H9 (cell line): ENCODE results near the gene SLCO1B1. TPM values are rescaled to one million over a fixed set of nuclear protein-coding genes. Genes with fewer than 3 reads are reported as not detected.

ENCODE experiments used
- DNase-seq: peaks from one replicate; pipeline ENCODE4 v3.0.0-alpha.2; 2017
- H2AFZ ChIP-seq: one replicate; pipeline ENCODE4 v1.6.1; 2013; ENCODE audit warnings: mild to moderate bottlenecking, low read length, control low read depth, moderate library complexity
- H2AK5ac ChIP-seq: 2 replicates; pipeline ENCODE4 v1.6.1; 2013; ENCODE audit warnings: low read length, control low read depth, mixed read lengths; ENCODE audit not compliant: insufficient read length
- H2BK120ac ChIP-seq: one replicate; pipeline ENCODE4 v1.6.1; 2013; ENCODE audit warnings: low read depth, mild to moderate bottlenecking, low read length, control low read depth, inconsistent platforms; ENCODE audit not compliant: poor library complexity, severe bottlenecking
- H2BK12ac ChIP-seq: 2 replicates; pipeline ENCODE4 v1.6.1; 2013; ENCODE audit warnings: low read length, control low read depth, mixed read lengths, low read depth; ENCODE audit not compliant: insufficient read length
- H2BK15ac ChIP-seq: 2 replicates; pipeline ENCODE4 v1.6.1; 2013; ENCODE audit warnings: low read depth, low read length, control low read depth
- H2BK20ac ChIP-seq: one replicate; pipeline ENCODE4 v1.6.1; 2013; ENCODE audit warnings: low read depth, mild to moderate bottlenecking, low read length, control low read depth, inconsistent platforms; ENCODE audit not compliant: poor library complexity, severe bottlenecking
- H2BK5ac ChIP-seq: 2 replicates; pipeline ENCODE4 v1.6.1; 2013; ENCODE audit warnings: low read length, control low read depth, mixed read lengths; ENCODE audit not compliant: insufficient read length
- H3K14ac ChIP-seq: 2 replicates; pipeline ENCODE4 v1.6.1; 2013; ENCODE audit warnings: low read length, control low read depth; ENCODE audit not compliant: insufficient read depth
- H3K18ac ChIP-seq: 2 replicates; pipeline ENCODE4 v1.6.1; 2013; ENCODE audit warnings: low read depth, mild to moderate bottlenecking, mixed read lengths, low read length, control low read depth; ENCODE audit not compliant: insufficient read length
- H3K23ac ChIP-seq: 2 replicates; pipeline ENCODE4 v1.6.1; 2013; ENCODE audit warnings: low read length, control low read depth, mixed read lengths, low read depth; ENCODE audit not compliant: insufficient read length
- H3K23me2 ChIP-seq: 2 replicates; pipeline ENCODE4 v1.6.1; 2013; ENCODE audit warnings: low read depth, mild to moderate bottlenecking, mixed read lengths, low read length, control low read depth; ENCODE audit not compliant: insufficient read length, poor library complexity, severe bottlenecking
- H3K27ac ChIP-seq: 2 replicates; pipeline ENCODE4 v1.5.1; 2013; ENCODE audit warnings: low read length, control low read depth, mixed read lengths, low read depth; ENCODE audit not compliant: insufficient read length
- H3K27me3 ChIP-seq: 2 replicates; pipeline ENCODE4 v1.6.1; 2013; ENCODE audit warnings: low read length, control low read depth, inconsistent platforms; ENCODE audit not compliant: insufficient read depth
- H3K4ac ChIP-seq: 2 replicates; pipeline ENCODE4 v1.6.1; 2013; ENCODE audit warnings: low read depth, mild to moderate bottlenecking, control low read depth, inconsistent platforms, low read length, moderate library complexity
- H3K4me1 ChIP-seq: 2 replicates; pipeline ENCODE4 v1.6.1; 2013; ENCODE audit warnings: low read length, control low read depth, inconsistent platforms; ENCODE audit not compliant: insufficient read depth
- H3K4me2 ChIP-seq: 2 replicates; pipeline ENCODE4 v1.6.1; 2013; ENCODE audit warnings: low read length, control low read depth, mixed read lengths; ENCODE audit not compliant: insufficient read length, insufficient read depth
- H3K56ac ChIP-seq: 2 replicates; pipeline ENCODE4 v1.6.1; 2013; ENCODE audit warnings: low read depth, mild to moderate bottlenecking, mixed read lengths, low read length, control low read depth; ENCODE audit not compliant: insufficient read length
- H3K79me1 ChIP-seq: 2 replicates; pipeline ENCODE4 v1.6.1; 2013; ENCODE audit warnings: low read depth, mild to moderate bottlenecking, moderate library complexity, low read length, control low read depth, inconsistent platforms; ENCODE audit not compliant: insufficient read depth, poor library complexity, severe bottlenecking
- H3K79me2 ChIP-seq: 2 replicates; pipeline ENCODE4 v1.6.1; 2013; ENCODE audit warnings: low read length, control low read depth, inconsistent platforms; ENCODE audit not compliant: insufficient read depth
- H3K9ac ChIP-seq: 2 replicates; pipeline ENCODE4 v1.6.1; 2013; ENCODE audit warnings: low read length, control low read depth, mixed read lengths; ENCODE audit not compliant: insufficient read length; ENCODE audit errors: extremely low read depth
- H3K9me3 ChIP-seq: one replicate; pipeline ENCODE4 v1.6.1; 2013; ENCODE audit warnings: low read depth, low read length, inconsistent platforms; ENCODE audit not compliant: control insufficient read depth
- H3T11ph ChIP-seq: one replicate; pipeline ENCODE4 v1.6.1; 2013; ENCODE audit warnings: mild to moderate bottlenecking, low read length, control low read depth, inconsistent platforms
- H4K20me1 ChIP-seq: one replicate; pipeline ENCODE4 v1.6.1; 2013; ENCODE audit not compliant: control insufficient read depth, insufficient read length, insufficient read depth
- H4K5ac ChIP-seq: 2 replicates; pipeline ENCODE4 v1.6.1; 2013; ENCODE audit warnings: low read depth, mild to moderate bottlenecking, mixed read lengths, low read length, control low read depth; ENCODE audit not compliant: insufficient read length
- H4K8ac ChIP-seq: replicated peaks from 2 replicates; pipeline ENCODE4 v1.6.1; 2013; ENCODE audit warnings: low read length, control low read depth, mixed read lengths, low read depth; ENCODE audit not compliant: insufficient read length
- H4K91ac ChIP-seq: 2 replicates; pipeline ENCODE4 v1.6.1; 2013; ENCODE audit warnings: low read depth, mild to moderate bottlenecking, moderate library complexity, mixed read lengths, low read length, control low read depth; ENCODE audit not compliant: insufficient read length
- H3K27ac Mint-ChIP-seq, 3 experiments: 2 replicates in 2 of 3; 3 replicates in 1 of 3; pipeline ENCODE4 v1.8.0; 2020 to 2021; ENCODE audit warnings: mixed read lengths in 3 of 3, mild to moderate bottlenecking in 1 of 3, moderate library complexity in 1 of 3
- H3K27me3 Mint-ChIP-seq: 2 replicates; pipeline ENCODE4 v1.8.0; 2021; ENCODE audit warnings: low read depth, mild to moderate bottlenecking, moderate library complexity, mixed read lengths
- H3K36me3 Mint-ChIP-seq, 3 experiments: 2 replicates in 2 of 3; 3 replicates in 1 of 3; pipeline ENCODE4 v1.8.0; 2020 to 2021; ENCODE audit warnings: low read depth in 3 of 3, mixed read lengths in 3 of 3; ENCODE audit not compliant: insufficient read depth in 1 of 3
- H3K4me1 Mint-ChIP-seq, 2 experiments: 2 replicates each; pipeline ENCODE4 v1.8.0; 2020; ENCODE audit warnings: mixed read lengths in 2 of 2
- H3K4me3 Mint-ChIP-seq, 2 experiments: 2 replicates in 1 of 2; 3 replicates in 1 of 2; pipeline ENCODE4 v1.8.0; 2020 to 2021; ENCODE audit warnings: mild to moderate bottlenecking in 2 of 2, mixed read lengths in 2 of 2, moderate library complexity in 1 of 2
- H3K9me3 Mint-ChIP-seq, 2 experiments: 2 replicates in 1 of 2; 3 replicates in 1 of 2; pipeline ENCODE4 v1.8.0; 2020; ENCODE audit warnings: mild to moderate bottlenecking in 2 of 2, mixed read lengths in 2 of 2, moderate library complexity in 1 of 2
- total RNA-seq: library from RNA; stranded (reverse); gene quantifications from 2 replicates; pipeline ENCODE4 v1.2.1, GENCODE V29; 2021
- TF ChIP-seq, protein P1 (sequence below): fragments of 200-600 bp; sonication (generic); conservative IDR thresholded peaks from 3 replicates; pipeline ENCODE4 v1.8.0; 2021; ENCODE audit warnings: antibody characterized with exemption, mild to moderate bottlenecking

The SLCO1B1 gene
- total RNA-seq, 1 experiment from 2014 or later, result 0.09 TPM

DNA sequence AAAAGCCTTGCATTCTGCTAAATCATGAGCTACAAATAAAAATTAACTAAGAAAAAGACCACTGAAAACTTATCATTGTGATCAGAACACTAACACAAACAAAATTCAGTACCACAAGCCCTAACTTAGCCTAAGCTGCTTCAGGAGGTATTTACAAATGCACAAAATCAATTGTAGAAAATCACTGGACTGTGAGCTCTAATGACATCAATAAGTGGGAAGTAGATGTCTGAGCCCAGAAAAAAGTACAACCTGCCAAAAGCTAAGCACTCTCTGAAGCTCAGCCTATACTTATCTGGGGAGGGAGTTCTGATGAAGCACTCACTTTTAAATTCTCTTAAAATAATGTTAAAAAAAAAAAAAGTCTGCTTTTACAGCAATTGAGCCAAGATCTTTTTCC is 92.9 kb downstream of the SLCO1B1 start:
- Mint-ChIP-seq H3K27me3 (no peaks in the 10 kb centered on the region), H3K36me3 (no peaks in the 10 kb centered on the region), H3K4me3 (no peak overlapping the region), H3K27ac (no peak overlapping the region; a peak in 1 of 7 replicates), H3K4me1 (no peaks in the 10 kb centered on the region), H3K9me3 (no peaks in the 10 kb centered on the region; a peak in 1 of 5 replicates)
- DNase-seq, result no peak
- H3K14ac ChIP-seq, result no peak overlapping the region
- no peak overlapping the region for H4K5ac ChIP-seq
- no peak overlapping the region for H3K18ac ChIP-seq
- H4K91ac ChIP-seq, result no peak overlapping the region
- H4K8ac ChIP-seq, result no peak overlapping the region
- no peak overlapping the region for H3K23ac ChIP-seq
- no peaks in the 10 kb centered on the region for H3K27me3 ChIP-seq
- H3K4me2 ChIP-seq, result no peak overlapping the region
- no peaks in the 10 kb centered on the region for H3K9me3 ChIP-seq
- H2BK12ac ChIP-seq, result no peak overlapping the region
- TF ChIP-seq, protein P1, sequence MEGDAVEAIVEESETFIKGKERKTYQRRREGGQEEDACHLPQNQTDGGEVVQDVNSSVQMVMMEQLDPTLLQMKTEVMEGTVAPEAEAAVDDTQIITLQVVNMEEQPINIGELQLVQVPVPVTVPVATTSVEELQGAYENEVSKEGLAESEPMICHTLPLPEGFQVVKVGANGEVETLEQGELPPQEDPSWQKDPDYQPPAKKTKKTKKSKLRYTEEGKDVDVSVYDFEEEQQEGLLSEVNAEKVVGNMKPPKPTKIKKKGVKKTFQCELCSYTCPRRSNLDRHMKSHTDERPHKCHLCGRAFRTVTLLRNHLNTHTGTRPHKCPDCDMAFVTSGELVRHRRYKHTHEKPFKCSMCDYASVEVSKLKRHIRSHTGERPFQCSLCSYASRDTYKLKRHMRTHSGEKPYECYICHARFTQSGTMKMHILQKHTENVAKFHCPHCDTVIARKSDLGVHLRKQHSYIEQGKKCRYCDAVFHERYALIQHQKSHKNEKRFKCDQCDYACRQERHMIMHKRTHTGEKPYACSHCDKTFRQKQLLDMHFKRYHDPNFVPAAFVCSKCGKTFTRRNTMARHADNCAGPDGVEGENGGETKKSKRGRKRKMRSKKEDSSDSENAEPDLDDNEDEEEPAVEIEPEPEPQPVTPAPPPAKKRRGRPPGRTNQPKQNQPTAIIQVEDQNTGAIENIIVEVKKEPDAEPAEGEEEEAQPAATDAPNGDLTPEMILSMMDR, result no peak
- no peaks in the 10 kb centered on the region for H4K20me1 ChIP-seq
- no peaks in the 10 kb centered on the region for H3K79me1 ChIP-seq
- H3K23me2 ChIP-seq, result no peaks in the 10 kb centered on the region
- no peak overlapping the region for H2BK15ac ChIP-seq
- no peaks in the 10 kb centered on the region for H3K79me2 ChIP-seq
- H3K27ac ChIP-seq, result no peak overlapping the region
- H2BK120ac ChIP-seq, result no peak overlapping the region
- no peak overlapping the region for H2BK20ac ChIP-seq
- no peak overlapping the region for H2AFZ ChIP-seq
- H3T11ph ChIP-seq, result no peak overlapping the region
- no peak overlapping the region for H2BK5ac ChIP-seq
- no peak overlapping the region for H3K4ac ChIP-seq
- H3K56ac ChIP-seq, result no peak overlapping the region
- no peaks in the 10 kb centered on the region for H3K4me1 ChIP-seq
- H2AK5ac ChIP-seq, result no peak overlapping the region
- H3K9ac ChIP-seq, result no peak overlapping the region
